Progenitor cell of endocrine pancreas (in vitro differentiated cells): ENCODE results near the gene RP9. TPM values are rescaled to one million over a fixed set of nuclear protein-coding genes. Genes with fewer than 3 reads are reported as not detected.

Experiments used
- DNase-seq: peaks from one replicate; pipeline ENCODE4 v3.0.0; 2021; ENCODE audit warnings: low spot score; ENCODE audit not compliant: unreplicated experiment
- H3K27ac Mint-ChIP-seq: 2 replicates; pipeline ENCODE4 v1.8.0; 2021; ENCODE audit warnings: mild to moderate bottlenecking, moderate library complexity, mixed read lengths
- H3K27me3 Mint-ChIP-seq: 2 replicates; pipeline ENCODE4 v1.8.0; 2021; ENCODE audit warnings: mixed read lengths
- H3K36me3 Mint-ChIP-seq: 2 replicates; pipeline ENCODE4 v1.8.0; 2022; ENCODE audit warnings: mixed read lengths; ENCODE audit not compliant: insufficient read depth
- H3K4me1 Mint-ChIP-seq: 2 replicates; pipeline ENCODE4 v1.8.0; 2021; ENCODE audit warnings: low read depth, mixed read lengths
- H3K4me3 Mint-ChIP-seq: 2 replicates; pipeline ENCODE4 v1.8.0; 2021; ENCODE audit warnings: low read depth, mild to moderate bottlenecking, moderate library complexity, mixed read lengths
- H3K9me3 Mint-ChIP-seq: 2 replicates; pipeline ENCODE4 v1.8.0; 2021; ENCODE audit warnings: low read depth, mixed read lengths
- CTCF ChIP-seq: fragments of 200-600 bp; sonication (generic); IDR thresholded peaks from one replicate; pipeline ENCODE4 v1.5.0; 2021; ENCODE audit warnings: antibody characterized with exemption, mild to moderate bottlenecking; ENCODE audit not compliant: unreplicated experiment
- total RNA-seq: library from RNA; stranded (reverse); gene quantifications from 2 replicates; pipeline ENCODE4 v1.2.1, GENCODE V29; 2021

The RP9 gene
- total RNA-seq, 1 donor from 2014 or later, result 26.2 TPM

DNA sequence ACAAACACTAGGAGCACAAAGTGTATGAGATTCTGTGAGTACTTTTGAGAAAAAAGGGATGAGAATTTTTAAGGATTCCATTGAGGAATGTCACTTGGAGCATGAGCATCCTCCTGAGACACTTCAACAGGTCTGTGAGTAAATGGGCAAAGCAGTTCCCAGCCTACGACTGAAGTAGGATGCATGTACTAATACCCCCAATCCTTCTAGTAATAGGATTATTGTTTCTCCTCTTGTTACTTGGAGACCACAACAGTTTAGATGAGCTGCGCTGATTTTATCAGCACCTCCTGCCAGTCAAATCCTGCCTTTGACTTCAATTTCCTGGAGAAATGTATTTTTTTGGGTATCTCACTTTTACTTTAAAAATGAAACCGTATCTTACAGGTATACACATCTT, 21.0 kb upstream of the RP9 start:
- Mint-ChIP-seq H3K9me3 (peaks cover under 1% of the 10 kb centered on the region), H3K36me3 (no peaks in the 10 kb centered on the region), H3K27me3 (no peaks in the 10 kb centered on the region), H3K4me3 (peak overlapping the region; percentile 88), H3K4me1 (peaks cover 15% of the 10 kb centered on the region), H3K27ac (no peak overlapping the region)
- TF ChIP-seq CTCF, result no peak
- DNase-seq, result no peak

GRCh38 chr7:33129806-33130153, 20.6 kb upstream of the RP9 start:
- no peak for DNase-seq
- Mint-ChIP-seq H3K27me3 (no peaks in the 10 kb centered on the region), H3K27ac (peak overlapping the region; percentile 91), H3K4me1 (peaks cover 15% of the 10 kb centered on the region), H3K36me3 (no peaks in the 10 kb centered on the region), H3K4me3 (peak overlapping the region; percentile 88), H3K9me3 (no peaks in the 10 kb centered on the region)
- TF ChIP-seq CTCF, result no peak

DNA sequence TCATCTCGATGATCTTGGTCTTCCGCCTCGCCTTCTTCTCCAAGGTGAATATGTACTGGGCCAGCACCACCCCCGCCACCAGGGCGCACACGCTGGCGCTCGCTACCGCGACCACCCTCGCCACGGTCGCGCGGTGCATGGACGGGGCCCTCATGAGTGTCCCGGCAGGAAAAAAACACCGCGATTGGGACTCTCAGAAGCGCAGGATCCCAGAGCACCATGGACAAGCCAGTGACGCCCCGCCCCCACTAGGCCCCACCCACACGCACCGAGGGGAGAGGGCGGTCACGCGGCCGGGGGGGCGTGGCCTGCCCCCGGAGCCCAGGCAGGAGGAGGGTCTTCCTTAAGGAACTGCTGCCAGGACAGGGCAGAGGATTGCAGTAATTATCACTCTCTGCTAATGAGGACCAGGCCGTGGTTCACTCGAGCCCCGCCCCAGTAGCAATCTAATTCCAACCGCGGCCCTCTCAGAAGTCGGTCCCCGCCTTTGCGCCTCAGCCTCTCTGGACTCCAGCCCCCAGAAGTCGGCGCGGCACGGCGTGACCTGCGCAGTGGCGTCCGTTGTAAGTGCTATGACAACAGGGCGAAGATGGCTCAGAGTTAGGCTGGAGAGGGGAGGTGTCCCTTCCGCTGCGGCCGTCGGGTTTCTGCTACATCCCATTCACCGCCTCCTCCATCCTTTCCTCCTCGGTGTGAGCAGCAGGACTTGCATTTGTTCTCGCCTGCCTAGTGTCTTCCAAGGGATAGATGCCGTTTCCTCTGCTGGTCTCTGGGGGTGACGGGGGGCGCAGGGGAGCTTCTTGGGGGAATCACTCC, 20.0 kb upstream of the RP9 start, which contains the start of gene BBS9:
Gene BBS9, plus strand, starts transcription at position 575 of the 816 bp plus-strand sequence. CDS start 16,689 bp downstream, outside the sequence.
- Mint-ChIP-seq H3K27me3 (no peaks in the 10 kb centered on the region), H3K27ac (peak within 1 kb of the TSS; percentile 91), H3K4me3 (peak within 1 kb of the TSS; percentile 88), H3K4me1 (peaks cover 15% of the 10 kb centered on the region), H3K9me3 (no peaks in the 10 kb centered on the region), H3K36me3 (no peaks in the 10 kb centered on the region)
- TF ChIP-seq CTCF, result peak; percentile 14
- peak; percentile 90 for DNase-seq

DNA sequence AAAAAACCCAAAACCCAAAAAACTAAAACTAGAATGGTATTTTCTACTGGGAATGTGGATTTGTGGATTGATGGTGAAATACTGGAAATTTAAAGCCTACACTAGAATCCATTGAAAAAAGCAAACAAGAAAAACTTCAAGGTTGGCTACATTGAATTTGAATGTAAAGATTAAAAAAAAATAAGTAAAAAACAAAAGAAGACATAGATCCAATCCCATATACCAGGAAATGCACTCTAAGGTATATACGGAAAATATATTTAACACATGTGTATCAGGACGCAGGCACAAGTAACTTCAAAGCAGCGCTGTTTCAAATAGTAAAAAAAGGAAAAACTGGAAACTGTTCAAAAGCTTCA, 19.4 kb upstream of the RP9 start:
- no peaks in the 10 kb centered on the region for H3K9me3 Mint-ChIP-seq
- peak overlapping the region; percentile 73 for H3K27ac Mint-ChIP-seq
- DNase-seq, result no peak
- no peaks in the 10 kb centered on the region for H3K27me3 Mint-ChIP-seq
- H3K36me3 Mint-ChIP-seq, result no peaks in the 10 kb centered on the region
- no peak for TF ChIP-seq CTCF
- H3K4me1 Mint-ChIP-seq, result peaks cover 15% of the 10 kb centered on the region
- H3K4me3 Mint-ChIP-seq, result peak overlapping the region; percentile 88

DNA sequence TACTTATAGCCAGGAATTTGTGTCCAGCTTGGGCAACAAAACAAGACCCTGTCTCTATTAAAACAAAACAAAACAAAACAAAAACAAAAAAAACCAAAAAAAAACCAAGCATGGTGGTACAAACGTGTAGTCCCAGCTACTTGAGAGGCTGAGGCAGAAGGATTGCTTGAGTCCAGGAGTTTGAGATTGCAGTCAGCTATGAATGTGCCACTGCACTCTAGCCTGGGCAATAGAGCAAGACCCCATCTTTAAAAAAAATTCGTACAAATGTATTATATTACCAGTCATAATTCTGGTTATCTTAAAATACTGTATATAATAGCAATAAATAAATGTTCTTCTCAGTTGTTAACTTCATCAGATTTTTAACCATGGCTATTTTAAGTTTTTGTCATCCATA, 17.9 kb upstream of the RP9 start:
- no peaks in the 10 kb centered on the region for H3K27me3 Mint-ChIP-seq
- no peaks in the 10 kb centered on the region for H3K9me3 Mint-ChIP-seq
- no peak for TF ChIP-seq CTCF
- no peak overlapping the region for H3K27ac Mint-ChIP-seq
- no peak for DNase-seq
- no peaks in the 10 kb centered on the region for H3K36me3 Mint-ChIP-seq
- H3K4me3 Mint-ChIP-seq, result no peak overlapping the region
- H3K4me1 Mint-ChIP-seq, result peaks cover 15% of the 10 kb centered on the region
